HepG2 (cell line): ENCODE data around the gene NIN. TPM values are rescaled to one million over a fixed set of nuclear protein-coding genes. Genes with fewer than 3 reads are reported as not detected.

Experiments
- ATAC-seq: fragments of 200-7000 bp; cut with Tn5 transposase; 3 replicates; pipeline ENCODE4 v1.9.1; 2020; ENCODE audit warnings: mild to moderate bottlenecking, moderate library complexity
- BruUV-seq: library from RNA; stranded (reverse); fragments of 400-500 nt; replicated peaks from 2 replicates; lab custom pipeline; 2021; lab: Mats Ljungman, UMichigan
- CTCF ChIA-PET: fragments of 300-600 bp; formaldehyde crosslinking; extraction: SDS; loops from one replicate; lab custom pipeline; 2021; ENCODE audit warnings: low total read pairs, inconsistent platforms, low intra/inter-chr PET ratio; lab: Yijun Ruan, JAX
- POLR2A ChIA-PET: fragments of 350-600 bp; sonication (Branson Sonifier 250); formaldehyde crosslinking; loops from one replicate; lab custom pipeline; 2020; ENCODE audit warnings: antibody characterized with exemption, inconsistent platforms; lab: Yijun Ruan, JAX
- DNase-seq: peaks from one replicate; pipeline ENCODE4 v3.0.0-alpha.2; 2015; ENCODE audit warnings: low spot score
- FAIRE-seq: peaks from 3 replicates; lab custom pipeline; 2011; peaks lifted over from hg19 to GRCh38; lab: Jason Lieb, UNC
- H2AFZ ChIP-seq: one replicate; pipeline ENCODE4 v1.6.1; 2011; ENCODE audit warnings: low read length, inconsistent platforms
- H3K27ac ChIP-seq: fragments of 300-600 bp; 3 replicates; pipeline ENCODE4 v1.8.0; 2011; ENCODE audit warnings: mixed run types, mild to moderate bottlenecking, mixed read lengths, low read length, inconsistent platforms; ENCODE audit not compliant: insufficient read depth; ENCODE audit errors: extremely low read length
- H3K27me3 ChIP-seq, 2 experiments: fragments of 200-600 bp in 1 of 2; 2 replicates in 1 of 2; 3 replicates in 1 of 2; pipeline versions ENCODE4 v1.6.0 to v1.8.0; 2011; ENCODE audit warnings: low read length in 2 of 2, mild to moderate bottlenecking in 2 of 2, moderate library complexity in 2 of 2, inconsistent platforms in 1 of 2; ENCODE audit not compliant: insufficient read depth in 2 of 2, control insufficient read depth in 1 of 2
- H3K36me3 ChIP-seq, 2 experiments: fragments of 200-600 bp in 1 of 2; replicated peaks in 1 of 2; 2 replicates in 1 of 2; 3 replicates in 1 of 2; pipeline versions ENCODE4 v1.5.1 to v1.8.0; 2011; ENCODE audit warnings: low read length in 2 of 2, inconsistent platforms in 1 of 2; ENCODE audit not compliant: insufficient read depth in 2 of 2, control insufficient read depth in 1 of 2
- H3K4me1 ChIP-seq: 2 replicates; pipeline ENCODE4 v1.5.1; 2012; ENCODE audit warnings: low read length, inconsistent platforms; ENCODE audit not compliant: insufficient read depth
- H3K4me2 ChIP-seq: 2 replicates; pipeline ENCODE4 v1.6.0; 2011; ENCODE audit warnings: low read depth, low read length, inconsistent platforms
- H3K4me3 ChIP-seq, 3 experiments: fragments of 200-600 bp in 1 of 3; sonication (generic), shearing (Covaris generic) in 1 of 3; replicated peaks in 1 of 3; 2 replicates each; pipeline ENCODE4 v1.5.1; 2011 to 2016; ENCODE audit warnings: low read length in 3 of 3, inconsistent platforms in 2 of 3, low read depth in 2 of 3, mild to moderate bottlenecking in 2 of 3, control low read depth in 1 of 3, mixed read lengths in 1 of 3; ENCODE audit not compliant: insufficient read depth in 1 of 3
- H3K79me2 ChIP-seq: one replicate; pipeline ENCODE4 v1.6.1; 2011; ENCODE audit warnings: low read length, inconsistent platforms; ENCODE audit not compliant: insufficient read depth
- H3K9ac ChIP-seq: 2 replicates; pipeline ENCODE4 v1.6.0; 2011; ENCODE audit warnings: mild to moderate bottlenecking, low read depth, low read length, inconsistent platforms; ENCODE audit not compliant: insufficient read depth
- H3K9me3 ChIP-seq: 2 replicates; pipeline ENCODE4 v1.5.1; 2012; ENCODE audit warnings: mild to moderate bottlenecking, low read length
- H4K20me1 ChIP-seq: 2 replicates; pipeline ENCODE4 v1.6.0; 2011; ENCODE audit warnings: inconsistent platforms, mild to moderate bottlenecking, low read length, moderate library complexity; ENCODE audit not compliant: insufficient read depth
- CTCF ChIP-seq: sonication (generic); formaldehyde crosslinking; IDR thresholded peaks from 2 replicates; pipeline ENCODE4 v1.5.0; 2020; ENCODE audit warnings: mild to moderate bottlenecking, missing genetic modification reagents, moderate library complexity
- DMTF1 ChIP-seq: sonication (generic); formaldehyde crosslinking; IDR thresholded peaks from 2 replicates; pipeline ENCODE4 v1.4.0; 2020; ENCODE audit warnings: mild to moderate bottlenecking, missing genetic modification reagents
- GTF3A ChIP-seq: sonication (generic); formaldehyde crosslinking; conservative IDR thresholded peaks from 2 replicates; pipeline ENCODE4 v1.4.0; 2020; ENCODE audit warnings: mild to moderate bottlenecking, missing genetic modification reagents
- HMG20B ChIP-seq: conservative IDR thresholded peaks from 2 replicates; pipeline ENCODE4 v1.6.1; 2016; ENCODE audit warnings: missing genetic modification reagents, missing compliant biosample characterization
- MAFF ChIP-seq: IDR thresholded peaks from 2 replicates; pipeline ENCODE4 v1.6.1; 2011; ENCODE audit warnings: low read depth, low read length, improper control_type of control experiment
- RELA ChIP-seq: sonication (generic); formaldehyde crosslinking; IDR thresholded peaks from 2 replicates; pipeline ENCODE4 v1.4.0; 2020; ENCODE audit warnings: missing genetic modification reagents
- SKIL ChIP-seq: sonication (generic); formaldehyde crosslinking; IDR thresholded peaks from 2 replicates; pipeline ENCODE4 v1.8.0; 2022; ENCODE audit warnings: missing genetic modification reagents, mild to moderate bottlenecking, moderate library complexity, borderline replicate concordance
- ZNF503 ChIP-seq: sonication (generic); formaldehyde crosslinking; IDR thresholded peaks from 2 replicates; pipeline ENCODE4 v1.4.0; 2020; ENCODE audit warnings: missing genetic modification reagents
- ZNF513 ChIP-seq: sonication (generic); formaldehyde crosslinking; conservative IDR thresholded peaks from 2 replicates; pipeline ENCODE4 v1.5.0; 2020; ENCODE audit warnings: missing genetic modification reagents
- ZNF761 ChIP-seq: sonication (generic); formaldehyde crosslinking; conservative IDR thresholded peaks from 2 replicates; pipeline ENCODE4 v1.4.0; 2020; ENCODE audit warnings: mild to moderate bottlenecking, missing genetic modification reagents
- WGBS: methylation state at CpG from one replicate; pipeline ENCODE4 v1.1.6; 2017; ENCODE audit warnings: low lambda C conversion rate; 5-methylcytosine and 5-hydroxymethylcytosine counted together
- in situ Hi-C: cut with HindIII; loops from 2 replicates; pipeline ENCODE4 v1.10.0; 2017; ENCODE audit warnings: low pct_unique_long_range_greater_than_20kb; ENCODE audit not compliant: extremely low pct_ligation_motif_present
- intact Hi-C: fragments of 100-400 bp; cut with micrococcal nuclease; formaldehyde crosslinking; loops from one replicate; pipeline ENCODE4 v1.10.0; 2022; ENCODE audit not compliant: unreplicated experiment
- polyA plus RNA-seq, 8 experiments: library from polyadenylated mRNA; depleted of rRNA in 3 of 8; stranded (reverse) in 7 of 8; unstranded in 1 of 8; fragments of >200 nt; fragmentation: Illumina TruSeq in 4 of 8; extraction: Trizol in 4 of 8; gene quantifications; 2 replicates each; pipeline versions ENCODE4 v1.2.1 to v1.2.3, GENCODE V29; 2011 to 2016; ENCODE audit warnings: low read depth in 4 of 8, missing spikeins in 1 of 8, mixed read lengths in 1 of 8; ENCODE audit not compliant: insufficient read depth in 1 of 8
- total RNA-seq, 5 experiments: library from RNA; depleted of rRNA; stranded (reverse); fragments of >200 nt; fragmentation: Illumina TruSeq; extraction: Trizol; gene quantifications; 2 replicates each; pipeline ENCODE4 v1.2.3, GENCODE V29; 2016; ENCODE audit warnings: low read depth in 1 of 5

Gene NIN
- total and polyA plus RNA-seq, 2 of the 13 experiments (the other 11 are each of a cell fraction or from before 2014, with no cell fraction given) = 2.8 to 9.7 TPM

- TF ChIP-seq DMTF1 (CRISPR knock-in tag) (no peak), ZNF513 (CRISPR knock-in tag) (no peak), ZNF503 (CRISPR knock-in tag) (no peak), GTF3A (CRISPR knock-in tag) (no peak)
Measured at GRCh38 chr14:50805396-50805795, 25.6 kb downstream of the NIN start (continued).

- no peak for FAIRE-seq
- TF ChIP-seq RELA = no peak
- TF ChIP-seq GTF3A (CRISPR knock-in tag) = no peak
- no peak for TF ChIP-seq HMG20B (CRISPR knock-in tag)
- no peak for TF ChIP-seq ZNF761
- TF ChIP-seq CTCF (CRISPR knock-in tag) = no peak
- TF ChIP-seq SKIL (CRISPR knock-in tag) = no peak
- TF ChIP-seq MAFF = no peak
Measured at GRCh38 chr14:50804181-50804721, 26.7 kb downstream of the NIN start.

More at GRCh38 chr14:50804181-50804721, 26.7 kb downstream of the NIN start:
- ChIA-PET CTCF (no interaction called here), POLR2A (no interaction called here)
- Histone ChIP-seq H2AFZ (no peak overlapping the region), H3K27me3 (no peaks in the 10 kb centered on the region), H3K36me3 (peaks cover 0 to under 1% of the 10 kb centered on the region in 2 experiments; a peak in 1 of 5 replicates), H3K27ac (no peak overlapping the region), H4K20me1 (no peaks in the 10 kb centered on the region), H3K4me1 (no peaks in the 10 kb centered on the region), H3K4me3 (no peak overlapping the region), H3K79me2 (no peaks in the 10 kb centered on the region), H3K9me3 (no peaks in the 10 kb centered on the region), H3K9ac (no peak overlapping the region), H3K4me2 (no peak overlapping the region)
- ATAC-seq (no peak), DNase-seq (no peak)
- BruUV-seq = no TSS peak
- WGBS = 91% methylated on average over 5 of the region's 5 CpGs
- intact Hi-C loops = no loop called here
- in situ Hi-C loops = no loop called here
